ENCODE measurements around the gene AMELX. TPM values are rescaled to one million over a fixed set of nuclear protein-coding genes. Genes with fewer than 3 reads are reported as not detected.

Gene AMELX
- total RNA-seq, 4 donors from 2014 or later = not detected

GRCh38 chrX:11329021-11329420 lies 35.8 kb downstream of the AMELX start:
- no peaks in the 10 kb centered on the region for H3K4me1 ChIP-seq
- no peak for DNase-seq (ENCODE audit: low spot score in 2 of 2)
- no peak overlapping the region for H3K27ac ChIP-seq
- no peaks in the 10 kb centered on the region for H3K36me3 ChIP-seq
- TF ChIP-seq CTCF (IDR thresholded peaks at IDR 0.05) (no peak), POLR2A (IDR thresholded peaks at IDR 0.05) (no peak), POLR2AphosphoS5 (IDR thresholded peaks at IDR 0.05) (no peak), EP300 (IDR thresholded peaks at IDR 0.05) (no peak)
- no peaks in the 10 kb centered on the region for H3K27me3 ChIP-seq
- WGBS = 31% methylated on average over 5 of the region's 5 CpGs
- no peaks in the 10 kb centered on the region for H3K9me3 ChIP-seq
- H3K4me3 ChIP-seq = no peak overlapping the region

GRCh38 chrX:11331788-11332187 lies 38.6 kb downstream of the AMELX start:
- TF ChIP-seq CTCF (IDR thresholded peaks at IDR 0.05) (no peak), POLR2A (IDR thresholded peaks at IDR 0.05) (no peak), POLR2AphosphoS5 (IDR thresholded peaks at IDR 0.05) (no peak), EP300 (IDR thresholded peaks at IDR 0.05) (no peak)
- H3K36me3 ChIP-seq = no peaks in the 10 kb centered on the region
- no peaks in the 10 kb centered on the region for H3K9me3 ChIP-seq
- no peaks in the 10 kb centered on the region for H3K27me3 ChIP-seq
- H3K4me1 ChIP-seq = no peaks in the 10 kb centered on the region
- no peak overlapping the region for H3K27ac ChIP-seq
- no peak for DNase-seq (ENCODE audit: low spot score in 2 of 2)
- no peak overlapping the region for H3K4me3 ChIP-seq
- WGBS = 67% methylated on average over 2 of the region's 2 CpGs

- no peak overlapping the region for H3K27ac ChIP-seq
- H3K4me1 ChIP-seq = no peaks in the 10 kb centered on the region
- H3K9me3 ChIP-seq = no peaks in the 10 kb centered on the region
- no peak overlapping the region for H3K4me3 ChIP-seq
- TF ChIP-seq CTCF (IDR thresholded peaks at IDR 0.05) (no peak), EP300 (IDR thresholded peaks at IDR 0.05) (no peak), POLR2AphosphoS5 (IDR thresholded peaks at IDR 0.05) (no peak), POLR2A (IDR thresholded peaks at IDR 0.05) (no peak)
- WGBS = 73% methylated on average over 2 of the region's 2 CpGs
- DNase-seq (ENCODE audit: low spot score in 2 of 2) = no peak
- no peaks in the 10 kb centered on the region for H3K27me3 ChIP-seq
- no peaks in the 10 kb centered on the region for H3K36me3 ChIP-seq
Observed at GRCh38 chrX:11334165-11334564, 41.0 kb downstream of the AMELX start.

GRCh38 chrX:11336201-11336600 lies 43.0 kb downstream of the AMELX start:
- 76% methylated on average over 2 of the region's 2 CpGs for WGBS
- TF ChIP-seq EP300 (IDR thresholded peaks at IDR 0.05) (no peak), CTCF (IDR thresholded peaks at IDR 0.05) (no peak), POLR2AphosphoS5 (IDR thresholded peaks at IDR 0.05) (no peak), POLR2A (IDR thresholded peaks at IDR 0.05) (no peak)
- H3K4me1 ChIP-seq = no peaks in the 10 kb centered on the region

GRCh38 chrX:11337292-11338009 lies 44.2 kb downstream of the AMELX start:
- Histone ChIP-seq H3K27ac (no peak overlapping the region), H3K9me3 (no peaks in the 10 kb centered on the region), H3K4me1 (no peaks in the 10 kb centered on the region), H3K4me3 (no peak overlapping the region), H3K27me3 (no peaks in the 10 kb centered on the region), H3K36me3 (no peaks in the 10 kb centered on the region)
- no peak for TF ChIP-seq POLR2A (IDR thresholded peaks at IDR 0.05)
- TF ChIP-seq CTCF (IDR thresholded peaks at IDR 0.05) = no peak
- no peak for TF ChIP-seq EP300 (IDR thresholded peaks at IDR 0.05)
- no peak for TF ChIP-seq POLR2AphosphoS5 (IDR thresholded peaks at IDR 0.05)
- WGBS = 71% methylated on average over 1 of the region's 1 CpG
- no peak for DNase-seq (ENCODE audit: low spot score in 2 of 2)

More at GRCh38 chrX:11336201-11336600, 43.0 kb downstream of the AMELX start:
- H3K27ac ChIP-seq = no peak overlapping the region
- no peaks in the 10 kb centered on the region for H3K9me3 ChIP-seq
- no peak overlapping the region for H3K4me3 ChIP-seq
- no peaks in the 10 kb centered on the region for H3K36me3 ChIP-seq
- H3K27me3 ChIP-seq = no peaks in the 10 kb centered on the region
- no peak for DNase-seq (ENCODE audit: low spot score in 2 of 2)

Data from suprapubic skin (tissue), 4 donors.